Measurements from ENCODE around the gene GALNT9. TPM values are rescaled to one million over a fixed set of nuclear protein-coding genes. Genes with fewer than 3 reads are reported as not detected.
"Not testable (repeated sequence)": the region's sequence is repeated elsewhere in the genome, so short reads cannot be mapped to it uniquely, and the experiment has no call there.

GALNT9 gene
- polyA plus RNA-seq, 1 donor, result 4.5 TPM

- no peaks in the 10 kb centered on the region for H3K36me3 ChIP-seq (ENCODE audit: control insufficient read depth, insufficient read depth, low read length)
- no peaks in the 10 kb centered on the region for H3K27me3 ChIP-seq (ENCODE audit: control insufficient read depth, insufficient read depth, low read length)
- WGBS (ENCODE audit: insufficient coverage, low lambda C conversion rate), result no CpG with 5 or more reads among the region's 33 CpGs
- no peak overlapping the region for H3K27ac ChIP-seq (ENCODE audit: low read length)
- H3K4me1 ChIP-seq (ENCODE audit: control insufficient read depth, insufficient read depth, low read length), result no peaks in the 10 kb centered on the region
- no peak for DNase-seq
- H3K9me3 ChIP-seq (ENCODE audit: control insufficient read depth, low read depth, low read length), result peaks cover 19% of the 10 kb centered on the region
- no peak overlapping the region for H3K4me3 ChIP-seq (ENCODE audit: low read length)
Observed at GRCh38 chr12:132310181-132311040, 19.0 kb downstream of the GALNT9 start.

GRCh38 chr12:132309596-132310086 lies 19.7 kb downstream of the GALNT9 start:
- DNase-seq, result no peak
- H3K9me3 ChIP-seq (ENCODE audit: control insufficient read depth, low read depth, low read length), result peaks cover 20% of the 10 kb centered on the region
- no peak overlapping the region for H3K27ac ChIP-seq (ENCODE audit: low read length)
- no peak overlapping the region for H3K4me3 ChIP-seq (ENCODE audit: low read length)
- no peaks in the 10 kb centered on the region for H3K36me3 ChIP-seq (ENCODE audit: control insufficient read depth, insufficient read depth, low read length)
- no peaks in the 10 kb centered on the region for H3K4me1 ChIP-seq (ENCODE audit: control insufficient read depth, insufficient read depth, low read length)
- H3K27me3 ChIP-seq (ENCODE audit: control insufficient read depth, insufficient read depth, low read length), result no peaks in the 10 kb centered on the region
- no CpG with 5 or more reads among the region's 21 CpGs for WGBS (ENCODE audit: insufficient coverage, low lambda C conversion rate)

GRCh38 chr12:132308853-132309595 lies 20.4 kb downstream of the GALNT9 start:
- DNase-seq, result no peak
- no peak overlapping the region for H3K27ac ChIP-seq (ENCODE audit: low read length)
- H3K4me1 ChIP-seq (ENCODE audit: control insufficient read depth, insufficient read depth, low read length), result no peaks in the 10 kb centered on the region
- H3K9me3 ChIP-seq (ENCODE audit: control insufficient read depth, low read depth, low read length), result peaks cover 20% of the 10 kb centered on the region
- no peak overlapping the region for H3K4me3 ChIP-seq (ENCODE audit: low read length)
- WGBS (ENCODE audit: insufficient coverage, low lambda C conversion rate), result no CpG with 5 or more reads among the region's 31 CpGs
- no peaks in the 10 kb centered on the region for H3K27me3 ChIP-seq (ENCODE audit: control insufficient read depth, insufficient read depth, low read length)
- H3K36me3 ChIP-seq (ENCODE audit: control insufficient read depth, insufficient read depth, low read length), result no peaks in the 10 kb centered on the region

GRCh38 chr12:132307976-132308852 lies 21.2 kb downstream of the GALNT9 start:
- Histone ChIP-seq H3K9me3 (ENCODE audit: control insufficient read depth, low read depth, low read length) (peaks cover 20% of the 10 kb centered on the region), H3K36me3 (ENCODE audit: control insufficient read depth, insufficient read depth, low read length) (no peaks in the 10 kb centered on the region), H3K4me3 (ENCODE audit: low read length) (no peak overlapping the region), H3K27me3 (ENCODE audit: control insufficient read depth, insufficient read depth, low read length) (no peaks in the 10 kb centered on the region), H3K27ac (ENCODE audit: low read length) (no peak overlapping the region), H3K4me1 (ENCODE audit: control insufficient read depth, insufficient read depth, low read length) (no peaks in the 10 kb centered on the region)
- no CpG with 5 or more reads among the region's 32 CpGs for WGBS (ENCODE audit: insufficient coverage, low lambda C conversion rate)
- no peak for DNase-seq

GRCh38 chr12:132306885-132307191 lies 22.6 kb downstream of the GALNT9 start:
- no peak for DNase-seq
- no peaks in the 10 kb centered on the region for H3K4me1 ChIP-seq (ENCODE audit: control insufficient read depth, insufficient read depth, low read length)
- no CpG with 5 or more reads among the region's 10 CpGs for WGBS (ENCODE audit: insufficient coverage, low lambda C conversion rate)
- no peak overlapping the region for H3K27ac ChIP-seq (ENCODE audit: low read length)
- H3K27me3 ChIP-seq (ENCODE audit: control insufficient read depth, insufficient read depth, low read length), result peaks cover 3% of the 10 kb centered on the region
- no peak overlapping the region for H3K4me3 ChIP-seq (ENCODE audit: low read length)
- H3K9me3 ChIP-seq (ENCODE audit: control insufficient read depth, low read depth, low read length), result peaks cover 20% of the 10 kb centered on the region
- no peaks in the 10 kb centered on the region for H3K36me3 ChIP-seq (ENCODE audit: control insufficient read depth, insufficient read depth, low read length)

GRCh38 chr12:132305991-132306884 lies 23.2 kb downstream of the GALNT9 start:
- H3K27ac ChIP-seq (ENCODE audit: low read length), result no peak overlapping the region
- H3K4me3 ChIP-seq (ENCODE audit: low read length), result no peak overlapping the region
- H3K36me3 ChIP-seq (ENCODE audit: control insufficient read depth, insufficient read depth, low read length), result no peaks in the 10 kb centered on the region
- H3K4me1 ChIP-seq (ENCODE audit: control insufficient read depth, insufficient read depth, low read length), result no peaks in the 10 kb centered on the region
- no peak for DNase-seq
- peaks cover 15% of the 10 kb centered on the region for H3K9me3 ChIP-seq (ENCODE audit: control insufficient read depth, low read depth, low read length)
- peaks cover 4% of the 10 kb centered on the region for H3K27me3 ChIP-seq (ENCODE audit: control insufficient read depth, insufficient read depth, low read length)
- 50% methylated on average over 1 of the region's 51 CpGs for WGBS (ENCODE audit: insufficient coverage, low lambda C conversion rate)

GRCh38 chr12:132305560-132305966 lies 23.8 kb downstream of the GALNT9 start:
- no CpG with 5 or more reads among the region's 14 CpGs for WGBS (ENCODE audit: insufficient coverage, low lambda C conversion rate)
- Histone ChIP-seq H3K27ac (ENCODE audit: low read length) (no peak overlapping the region), H3K27me3 (ENCODE audit: control insufficient read depth, insufficient read depth, low read length) (peaks cover 9% of the 10 kb centered on the region), H3K4me1 (ENCODE audit: control insufficient read depth, insufficient read depth, low read length) (no peaks in the 10 kb centered on the region), H3K9me3 (ENCODE audit: control insufficient read depth, low read depth, low read length) (peaks cover 10% of the 10 kb centered on the region), H3K4me3 (ENCODE audit: low read length) (no peak overlapping the region), H3K36me3 (ENCODE audit: control insufficient read depth, insufficient read depth, low read length) (no peaks in the 10 kb centered on the region)
- no peak for DNase-seq

- not testable (repeated sequence) for H3K27me3 ChIP-seq (ENCODE audit: control insufficient read depth, insufficient read depth, low read length); H3K27ac ChIP-seq (ENCODE audit: low read length); H3K4me3 ChIP-seq (ENCODE audit: low read length); H3K4me1 ChIP-seq (ENCODE audit: control insufficient read depth, insufficient read depth, low read length); DNase-seq; H3K36me3 ChIP-seq (ENCODE audit: control insufficient read depth, insufficient read depth, low read length)
- peaks cover 10% of the 10 kb centered on the region for H3K9me3 ChIP-seq (ENCODE audit: control insufficient read depth, low read depth, low read length)
- WGBS (ENCODE audit: insufficient coverage, low lambda C conversion rate), result no CpG with 5 or more reads among the region's 28 CpGs
Observed at GRCh38 chr12:132304866-132305265, 24.5 kb downstream of the GALNT9 start.

- not testable (repeated sequence) for H3K4me1 ChIP-seq (ENCODE audit: control insufficient read depth, insufficient read depth, low read length); H3K4me3 ChIP-seq (ENCODE audit: low read length); H3K27ac ChIP-seq (ENCODE audit: low read length); H3K27me3 ChIP-seq (ENCODE audit: control insufficient read depth, insufficient read depth, low read length); DNase-seq; H3K36me3 ChIP-seq (ENCODE audit: control insufficient read depth, insufficient read depth, low read length)
- no CpG with 5 or more reads among the region's 30 CpGs for WGBS (ENCODE audit: insufficient coverage, low lambda C conversion rate)
- H3K9me3 ChIP-seq (ENCODE audit: control insufficient read depth, low read depth, low read length), result peaks cover 10% of the 10 kb centered on the region
Observed at GRCh38 chr12:132303853-132304373, 25.5 kb downstream of the GALNT9 start.

All from large intestine (tissue), 3 donors.